Skeletal muscle satellite cell (primary cell): ENCODE measurements around the gene CYB5A.
"Not testable (repeated sequence)": the region's sequence is repeated elsewhere in the genome, so short reads cannot be mapped to it uniquely, and the experiment has no call there.

Experiments used
- H3K27me3 ChIP-seq: 2 replicates; pipeline ENCODE4 v1.7.0; 2013; ENCODE audit warnings: low read length; ENCODE audit not compliant: control insufficient read depth, insufficient read depth
- H3K36me3 ChIP-seq: 2 replicates; pipeline ENCODE4 v1.7.0; 2013; ENCODE audit warnings: mild to moderate bottlenecking, control low read depth, low read length; ENCODE audit not compliant: insufficient read depth
- H3K4me1 ChIP-seq: 2 replicates; pipeline ENCODE4 v1.7.0; 2013; ENCODE audit warnings: low read length; ENCODE audit not compliant: control insufficient read depth, insufficient read depth
- H3K4me2 ChIP-seq: 2 replicates; pipeline ENCODE4 v1.7.0; 2013; ENCODE audit warnings: mild to moderate bottlenecking, low read length
- H3K4me3 ChIP-seq: 2 replicates; pipeline ENCODE4 v1.7.0; 2013; ENCODE audit warnings: low read length
- H3K9ac ChIP-seq: 2 replicates; pipeline ENCODE4 v1.7.0; 2013; ENCODE audit warnings: mild to moderate bottlenecking, low read depth, low read length, moderate library complexity
- H3K9me3 ChIP-seq: replicated peaks from 2 replicates; pipeline ENCODE4 v1.7.0; 2013; ENCODE audit warnings: mild to moderate bottlenecking, control low read depth, low read length

Gene CYB5A

GRCh38 chr18:74316257-74317170, 24.8 kb upstream of the CYB5A start:
- Histone ChIP-seq H3K4me2 (peak overlapping the region; percentile 24), H3K4me1 (peaks cover 10% of the 10 kb centered on the region), H3K9ac (no peak overlapping the region), H3K36me3 (no peaks in the 10 kb centered on the region), H3K4me3 (no peak overlapping the region), H3K27me3 (peaks cover 6% of the 10 kb centered on the region), H3K9me3 (no peaks in the 10 kb centered on the region)

GRCh38 chr18:74315464-74316256, 23.9 kb upstream of the CYB5A start, which contains the start of gene C18orf63:
Gene C18orf63, plus strand, starts transcription at chr18:74315839. Its CDS starts 2,027 bp downstream, at chr18:74317866.
- Histone ChIP-seq H3K36me3 (no peaks in the 10 kb centered on the region), H3K4me2 (peak within 1 kb of the TSS; percentile 24), H3K9me3 (no peaks in the 10 kb centered on the region), H3K9ac (no peak within 1 kb of the TSS), H3K4me3 (no peak within 1 kb of the TSS), H3K27me3 (peaks cover 10% of the 10 kb centered on the region), H3K4me1 (peaks cover 10% of the 10 kb centered on the region)

GRCh38 chr18:74314759-74315463, 23.1 kb upstream of the CYB5A start:
- peaks cover 10% of the 10 kb centered on the region for H3K4me1 ChIP-seq
- H3K4me3 ChIP-seq = no peak overlapping the region
- H3K36me3 ChIP-seq = no peaks in the 10 kb centered on the region
- no peak overlapping the region for H3K9ac ChIP-seq
- H3K4me2 ChIP-seq = no peak overlapping the region
- H3K9me3 ChIP-seq = no peaks in the 10 kb centered on the region
- peaks cover 7% of the 10 kb centered on the region for H3K27me3 ChIP-seq

- Histone ChIP-seq H3K27me3 (peaks cover 4% of the 10 kb centered on the region), H3K4me1 (no peaks in the 10 kb centered on the region), H3K4me3 (no peak overlapping the region), H3K9me3 (no peaks in the 10 kb centered on the region), H3K36me3 (no peaks in the 10 kb centered on the region), H3K4me2 (no peak overlapping the region), H3K9ac (no peak overlapping the region)
Observed at GRCh38 chr18:74311000-74311399, 19.2 kb upstream of the CYB5A start.

GRCh38 chr18:74310411-74310810, 18.6 kb upstream of the CYB5A start:
- no peak overlapping the region for H3K4me2 ChIP-seq
- no peak overlapping the region for H3K9ac ChIP-seq
- H3K4me1 ChIP-seq = no peaks in the 10 kb centered on the region
- H3K36me3 ChIP-seq = no peaks in the 10 kb centered on the region
- H3K9me3 ChIP-seq = no peaks in the 10 kb centered on the region
- peaks cover 4% of the 10 kb centered on the region for H3K27me3 ChIP-seq
- H3K4me3 ChIP-seq = no peak overlapping the region

- Histone ChIP-seq H3K9ac (no peak overlapping the region), H3K4me3 (no peak overlapping the region), H3K9me3 (no peaks in the 10 kb centered on the region), H3K27me3 (peaks cover 7% of the 10 kb centered on the region), H3K36me3 (no peaks in the 10 kb centered on the region), H3K4me2 (no peak overlapping the region), H3K4me1 (peaks cover 3% of the 10 kb centered on the region)
Observed at GRCh38 chr18:74303936-74304335, 12.2 kb upstream of the CYB5A start.

GRCh38 chr18:74303306-74303705, 11.5 kb upstream of the CYB5A start:
- Histone ChIP-seq H3K36me3 (no peaks in the 10 kb centered on the region), H3K9me3 (no peaks in the 10 kb centered on the region), H3K4me3 (no peak overlapping the region), H3K4me1 (peaks cover 3% of the 10 kb centered on the region), H3K9ac (no peak overlapping the region), H3K4me2 (no peak overlapping the region), H3K27me3 (peaks cover 7% of the 10 kb centered on the region)

- Histone ChIP-seq H3K4me3 (no peak overlapping the region), H3K27me3 (peaks cover 7% of the 10 kb centered on the region), H3K9me3 (no peaks in the 10 kb centered on the region), H3K9ac (no peak overlapping the region), H3K4me1 (peaks cover 3% of the 10 kb centered on the region), H3K36me3 (no peaks in the 10 kb centered on the region), H3K4me2 (no peak overlapping the region)
Observed at GRCh38 chr18:74299746-74300145, 8.0 kb upstream of the CYB5A start.

GRCh38 chr18:74299162-74299561, 7.4 kb upstream of the CYB5A start:
- H3K4me3 ChIP-seq = no peak overlapping the region
- no peaks in the 10 kb centered on the region for H3K36me3 ChIP-seq
- peaks cover 1% of the 10 kb centered on the region for H3K4me1 ChIP-seq
- H3K9ac ChIP-seq = no peak overlapping the region
- H3K9me3 ChIP-seq = no peaks in the 10 kb centered on the region
- peaks cover 7% of the 10 kb centered on the region for H3K27me3 ChIP-seq
- no peak overlapping the region for H3K4me2 ChIP-seq

- Histone ChIP-seq H3K9me3 (no peaks in the 10 kb centered on the region), H3K4me1 (peaks cover 12% of the 10 kb centered on the region), H3K36me3 (no peaks in the 10 kb centered on the region), H3K27me3 (no peaks in the 10 kb centered on the region), H3K4me2 (no peak overlapping the region), H3K4me3 (no peak overlapping the region), H3K9ac (no peak overlapping the region)
Observed at GRCh38 chr18:74294526-74294925, 2.8 kb upstream of the CYB5A start.

GRCh38 chr18:74292982-74293381, 1.2 kb upstream of the CYB5A start:
- H3K4me1 ChIP-seq = peaks cover 20% of the 10 kb centered on the region
- H3K36me3 ChIP-seq, H3K4me3 ChIP-seq, H3K9ac ChIP-seq, H3K9me3 ChIP-seq, H3K4me2 ChIP-seq, H3K27me3 ChIP-seq: not testable (repeated sequence)
